Measurements from ENCODE around the gene PIGQ. TPM values are rescaled to one million over a fixed set of nuclear protein-coding genes. Genes with fewer than 3 reads are reported as not detected.

Gene PIGQ
- total and polyA plus RNA-seq, 2 of the 13 experiments (the other 11 are each of a cell fraction or from before 2014, with no cell fraction given), result 7.7 to 19.7 TPM

DNA sequence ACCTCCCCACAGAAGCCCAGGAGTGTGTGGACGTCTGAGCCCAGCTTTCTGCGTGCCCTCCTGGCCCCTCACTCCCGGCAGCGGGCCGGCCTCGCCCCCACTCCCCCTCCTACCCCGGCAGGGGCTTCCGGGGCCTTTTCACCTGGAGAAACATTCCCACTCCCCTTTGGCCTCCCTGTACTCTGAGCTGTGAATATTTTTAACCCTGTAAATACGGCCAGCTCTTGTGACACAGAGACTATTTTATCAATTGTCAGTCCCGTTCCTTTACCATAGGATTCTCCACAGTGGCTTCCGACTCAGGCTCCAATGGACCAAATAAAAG, 15.5 kb upstream of the PIGQ start (continued):
- TF ChIP-seq BRF2 (CRISPR knock-in tag; IDR thresholded peaks at IDR 0.05) (no peak), TEAD3 (CRISPR knock-in tag; optimal IDR thresholded peaks at IDR 0.05; ENCODE audit: borderline replicate concordance) (peak; percentile 38), HNF4A (CRISPR knock-in tag; IDR thresholded peaks at IDR 0.05) (0 out of 2 replicates have a peak, but pooled peaks have one; percentile 10), SMARCC2 (IDR thresholded peaks at IDR 0.05) (no peak), AHR (CRISPR knock-in tag; IDR thresholded peaks at IDR 0.05) (no peak), ZNF580 (CRISPR knock-in tag; IDR thresholded peaks at IDR 0.05; ENCODE audit: borderline replicate concordance, low read depth) (no peak), ZFX (CRISPR knock-in tag; IDR thresholded peaks at IDR 0.05; ENCODE audit: low read depth) (peak; percentile 19; the same call in 1 of the 2 replicates), ZNF207 (IDR thresholded peaks at IDR 0.05; ENCODE audit: borderline replicate concordance) (no peak), ZNF687 (CRISPR knock-in tag; IDR thresholded peaks at IDR 0.05) (peak; percentile 59; the same call in 1 of the 2 replicates), RARG (CRISPR knock-in tag; IDR thresholded peaks at IDR 0.05; ENCODE audit: low read depth) (no peak), ATF6 (CRISPR knock-in tag; conservative IDR thresholded peaks at IDR 0.05) (no peak), SYNCRIP (IDR thresholded peaks at IDR 0.05; ENCODE audit: insufficient read depth, low read depth, low read length) (no peak), ZNF501 (CRISPR knock-in tag; IDR thresholded peaks at IDR 0.05) (no peak), UBTF (CRISPR knock-in tag; IDR thresholded peaks at IDR 0.05) (no peak), ZNF180 (CRISPR knock-in tag; IDR thresholded peaks at IDR 0.05; ENCODE audit: borderline replicate concordance, low read depth) (no peak), ZNF652 (CRISPR knock-in tag; IDR thresholded peaks at IDR 0.05; ENCODE audit: borderline replicate concordance, low read depth) (peak; percentile 91), ZNF563 (CRISPR knock-in tag; IDR thresholded peaks at IDR 0.05) (no peak), SALL2 (CRISPR knock-in tag; IDR thresholded peaks at IDR 0.05) (no peak)
- TF ChIP-seq, protein P1, sequence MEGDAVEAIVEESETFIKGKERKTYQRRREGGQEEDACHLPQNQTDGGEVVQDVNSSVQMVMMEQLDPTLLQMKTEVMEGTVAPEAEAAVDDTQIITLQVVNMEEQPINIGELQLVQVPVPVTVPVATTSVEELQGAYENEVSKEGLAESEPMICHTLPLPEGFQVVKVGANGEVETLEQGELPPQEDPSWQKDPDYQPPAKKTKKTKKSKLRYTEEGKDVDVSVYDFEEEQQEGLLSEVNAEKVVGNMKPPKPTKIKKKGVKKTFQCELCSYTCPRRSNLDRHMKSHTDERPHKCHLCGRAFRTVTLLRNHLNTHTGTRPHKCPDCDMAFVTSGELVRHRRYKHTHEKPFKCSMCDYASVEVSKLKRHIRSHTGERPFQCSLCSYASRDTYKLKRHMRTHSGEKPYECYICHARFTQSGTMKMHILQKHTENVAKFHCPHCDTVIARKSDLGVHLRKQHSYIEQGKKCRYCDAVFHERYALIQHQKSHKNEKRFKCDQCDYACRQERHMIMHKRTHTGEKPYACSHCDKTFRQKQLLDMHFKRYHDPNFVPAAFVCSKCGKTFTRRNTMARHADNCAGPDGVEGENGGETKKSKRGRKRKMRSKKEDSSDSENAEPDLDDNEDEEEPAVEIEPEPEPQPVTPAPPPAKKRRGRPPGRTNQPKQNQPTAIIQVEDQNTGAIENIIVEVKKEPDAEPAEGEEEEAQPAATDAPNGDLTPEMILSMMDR (CRISPR knock-in tag; IDR thresholded peaks at IDR 0.05), result no peak

Data from HepG2 (cell line).